OCI-LY3 (cell line): ENCODE results near the gene SUPT3H.

Experiments
- H2AFZ ChIP-seq: fragments of 200-600, 300-600 bp; shearing (Covaris generic); 2 replicates; pipeline ENCODE4 v1.6.0; 2014; ENCODE audit warnings: antibody characterized with exemption, low read depth, low read length
- H3K27ac ChIP-seq: fragments of 200-600, 300-600 bp; sonication (generic); 2 replicates; pipeline ENCODE4 v1.5.1; 2014; ENCODE audit warnings: mild to moderate bottlenecking, low read length, moderate library complexity, mixed read lengths
- H3K27me3 ChIP-seq: fragments of 200-600, 300-600 bp; sonication (generic); 2 replicates; pipeline ENCODE4 v1.6.1; 2014; ENCODE audit warnings: low read depth, low read length, mixed read lengths
- H3K36me3 ChIP-seq: fragments of 200-600, 300-600 bp; sonication (generic); replicated peaks from 2 replicates; pipeline ENCODE3; 2014; ENCODE audit warnings: low read depth, low read length, mixed read lengths
- H3K4me1 ChIP-seq: fragments of 300-600, 200-600 bp; sonication (generic); 2 replicates; pipeline ENCODE4 v1.6.1; 2014; ENCODE audit warnings: low read length, mixed read lengths
- H3K4me2 ChIP-seq: fragments of 200-600, 300-600 bp; sonication (generic); 2 replicates; pipeline ENCODE4 v1.6.1; 2014; ENCODE audit warnings: low read length, mixed read lengths
- H3K4me3 ChIP-seq: fragments of 300-600, 200-600 bp; sonication (generic); 2 replicates; pipeline ENCODE4 v1.5.1; 2014; ENCODE audit warnings: antibody characterized with exemption, mild to moderate bottlenecking, low read length, moderate library complexity
- H3K79me2 ChIP-seq: fragments of 300-600, 200-600 bp; shearing (Covaris generic); 2 replicates; pipeline ENCODE4 v1.6.1; 2014; ENCODE audit warnings: mild to moderate bottlenecking, low read length, mixed read lengths
- H3K9ac ChIP-seq: fragments of 300-600, 200-600 bp; shearing (Covaris generic); 2 replicates; pipeline ENCODE4 v1.6.0; 2014; ENCODE audit warnings: mild to moderate bottlenecking, low read length, moderate library complexity
- H3K9me3 ChIP-seq: fragments of 200-600, 300-600 bp; shearing (Covaris generic); 2 replicates; pipeline ENCODE4 v1.6.1; 2014; ENCODE audit warnings: low read length, mixed read lengths; ENCODE audit not compliant: insufficient read depth
- H4K20me1 ChIP-seq: fragments of 200-600, 300-600 bp; sonication (generic); 2 replicates; pipeline ENCODE4 v1.6.1; 2016; ENCODE audit warnings: low read length, mixed read lengths; ENCODE audit not compliant: insufficient read depth
- CTCF ChIP-seq: fragments of 200-600, 300-600 bp; sonication (generic); IDR thresholded peaks from 2 replicates; pipeline ENCODE4 v1.5.1; 2014; ENCODE audit warnings: antibody characterized with exemption, low read length, low read depth
- EZH2phosphoT487 ChIP-seq: fragments of 200-600 bp; shearing (Covaris generic); IDR thresholded peaks from 2 replicates; pipeline ENCODE4 v1.6.1; 2018; ENCODE audit warnings: antibody characterized with exemption, mixed run types, low read depth

Gene SUPT3H

GRCh38 chr6:45215759-45216158, 162.0 kb downstream of the SUPT3H start:
- Histone ChIP-seq H3K36me3 (no peaks in the 10 kb centered on the region), H3K4me3 (no peak overlapping the region), H3K27me3 (no peaks in the 10 kb centered on the region), H3K9ac (no peak overlapping the region), H3K79me2 (no peaks in the 10 kb centered on the region), H4K20me1 (no peaks in the 10 kb centered on the region), H3K4me2 (no peak overlapping the region), H2AFZ (no peak overlapping the region), H3K27ac (no peak overlapping the region), H3K4me1 (0 out of 2 replicates have a peak, but pooled peaks cover 4% of the 10 kb centered on the region), H3K9me3 (no peaks in the 10 kb centered on the region)
- TF ChIP-seq EZH2phosphoT487 (no peak), CTCF (no peak)

- no peaks in the 10 kb centered on the region for H3K36me3 ChIP-seq
- no peak overlapping the region for H3K9ac ChIP-seq
- no peaks in the 10 kb centered on the region for H3K27me3 ChIP-seq
- TF ChIP-seq CTCF (no peak), EZH2phosphoT487 (no peak)
- H3K4me1 ChIP-seq = 0 out of 2 replicates have a peak, but pooled peaks cover 4% of the 10 kb centered on the region
- no peak overlapping the region for H3K4me2 ChIP-seq
- H3K27ac ChIP-seq = no peak overlapping the region
- no peak overlapping the region for H2AFZ ChIP-seq
- no peaks in the 10 kb centered on the region for H4K20me1 ChIP-seq
- peaks cover 5% of the 10 kb centered on the region for H3K9me3 ChIP-seq
- H3K79me2 ChIP-seq = no peaks in the 10 kb centered on the region
- H3K4me3 ChIP-seq = no peak overlapping the region
These were observed 164.8 kb downstream of the SUPT3H start for GRCh38 chr6:45212976-45213375.

GRCh38 chr6:45209762-45210161, 168.0 kb downstream of the SUPT3H start:
- H3K4me2 ChIP-seq = no peak overlapping the region
- H4K20me1 ChIP-seq = no peaks in the 10 kb centered on the region
- no peaks in the 10 kb centered on the region for H3K79me2 ChIP-seq
- no peak overlapping the region for H2AFZ ChIP-seq
- no peak overlapping the region for H3K27ac ChIP-seq
- H3K4me3 ChIP-seq = no peak overlapping the region
- TF ChIP-seq EZH2phosphoT487 (no peak), CTCF (no peak)
- no peaks in the 10 kb centered on the region for H3K27me3 ChIP-seq
- H3K9me3 ChIP-seq = peaks cover 5% of the 10 kb centered on the region
- H3K36me3 ChIP-seq = no peaks in the 10 kb centered on the region
- peaks cover 7% of the 10 kb centered on the region for H3K4me1 ChIP-seq
- H3K9ac ChIP-seq = no peak overlapping the region

- Histone ChIP-seq H2AFZ (no peak overlapping the region), H3K9me3 (peaks cover 5% of the 10 kb centered on the region), H3K27ac (no peak overlapping the region), H3K4me1 (peaks cover 21% of the 10 kb centered on the region), H4K20me1 (no peaks in the 10 kb centered on the region), H3K27me3 (no peaks in the 10 kb centered on the region), H3K4me3 (no peak overlapping the region), H3K4me2 (no peak overlapping the region), H3K9ac (no peak overlapping the region), H3K36me3 (no peaks in the 10 kb centered on the region), H3K79me2 (no peaks in the 10 kb centered on the region)
- TF ChIP-seq CTCF (no peak), EZH2phosphoT487 (no peak)
These were observed 170.8 kb downstream of the SUPT3H start for GRCh38 chr6:45206793-45207492.
